Keratinocyte (primary cell): ENCODE measurements around the gene CTDSP2. TPM values are rescaled to one million over a fixed set of nuclear protein-coding genes. Genes with fewer than 3 reads are reported as not detected.

Experiments used
- DNase-seq: peaks from one replicate; pipeline ENCODE4 v3.0.0-alpha.2; 2011; ENCODE audit warnings: low read depth, missing footprints, low spot score
- FAIRE-seq: peaks from 2 replicates; lab custom pipeline; 2011; peaks lifted over from hg19 to GRCh38; lab: Jason Lieb, UNC
- H2AFZ ChIP-seq: 2 replicates; pipeline ENCODE4 v1.6.0; 2012; ENCODE audit warnings: low read length, control low read depth, inconsistent platforms; ENCODE audit not compliant: control insufficient read depth
- H3K27ac ChIP-seq: 2 replicates; pipeline ENCODE4 v1.5.1; 2011; ENCODE audit warnings: low read length; ENCODE audit not compliant: control insufficient read depth, insufficient read depth
- H3K27me3 ChIP-seq: 3 replicates; pipeline ENCODE4 v1.6.0; 2011; ENCODE audit warnings: low read length; ENCODE audit not compliant: control insufficient read depth, insufficient read depth; ENCODE audit errors: extremely low read depth
- H3K36me3 ChIP-seq, 2 experiments: 2 replicates in 1 of 2; 3 replicates in 1 of 2; pipeline ENCODE4 v1.5.1; 2011; ENCODE audit warnings: low read length in 2 of 2, mild to moderate bottlenecking in 1 of 2; ENCODE audit not compliant: control insufficient read depth in 2 of 2, insufficient read depth in 2 of 2; ENCODE audit errors: extremely low read depth in 1 of 2
- H3K4me1 ChIP-seq: 3 replicates; pipeline ENCODE4 v1.5.1; 2011; ENCODE audit warnings: low read length; ENCODE audit not compliant: control insufficient read depth, insufficient read depth; ENCODE audit errors: extremely low read depth
- H3K4me2 ChIP-seq: 3 replicates; pipeline ENCODE4 v1.6.0; 2011; ENCODE audit warnings: low read depth, low read length; ENCODE audit not compliant: control insufficient read depth, insufficient read depth; ENCODE audit errors: extremely low read depth
- H3K4me3 ChIP-seq, 3 experiments: fragments of 200-600 bp in 1 of 3; sonication (generic) in 1 of 3; 2 replicates in 2 of 3; 3 replicates in 1 of 3; pipeline ENCODE4 v1.5.1; 2011 to 2016; ENCODE audit warnings: low read length in 3 of 3, mild to moderate bottlenecking in 3 of 3, control low read depth in 2 of 3, inconsistent platforms in 1 of 3, low read depth in 1 of 3, mixed read lengths in 1 of 3, mixed run types in 1 of 3, moderate library complexity in 1 of 3; ENCODE audit not compliant: control insufficient read depth in 2 of 3, insufficient read depth in 2 of 3; ENCODE audit errors: extremely low read depth in 1 of 3
- H3K79me2 ChIP-seq: 2 replicates; pipeline ENCODE4 v1.6.0; 2012; ENCODE audit warnings: low read length; ENCODE audit not compliant: control insufficient read depth, insufficient read depth
- H3K9ac ChIP-seq: 3 replicates; pipeline ENCODE4 v1.6.0; 2011; ENCODE audit warnings: low read length; ENCODE audit not compliant: control insufficient read depth, insufficient read depth; ENCODE audit errors: extremely low read depth
- H3K9me1 ChIP-seq: 3 replicates; pipeline ENCODE4 v1.6.0; 2011; ENCODE audit warnings: low read length; ENCODE audit not compliant: control insufficient read depth, insufficient read depth; ENCODE audit errors: extremely low read depth
- H3K9me3 ChIP-seq: 2 replicates; pipeline ENCODE4 v1.5.1; 2012; ENCODE audit warnings: low read depth, low read length; ENCODE audit not compliant: control insufficient read depth
- H4K20me1 ChIP-seq: 3 replicates; pipeline ENCODE4 v1.6.0; 2011; ENCODE audit warnings: low read length; ENCODE audit not compliant: control insufficient read depth, insufficient read depth; ENCODE audit errors: extremely low read depth
- EZH2 ChIP-seq: IDR thresholded peaks from one replicate; pipeline ENCODE4 v1.6.1; 2012; ENCODE audit warnings: inconsistent platforms, mild to moderate bottlenecking, low read length, moderate library complexity
- dilution Hi-C: fragments of 300-500 bp; cut with MboI; formaldehyde crosslinking; loops from one replicate; pipeline ENCODE4 v1.7.0; 2020; ENCODE audit warnings: low sequenced_read_pairs; ENCODE audit not compliant: extremely low pct_ligation_motif_present
- polyA plus RNA-seq, 5 experiments: library from polyadenylated mRNA; depleted of rRNA in 3 of 5; stranded (reverse) in 3 of 5; stranded (forward) in 1 of 5; unstranded in 1 of 5; fragments of >200 nt; gene quantifications; 1 replicate in 1 of 5; 2 replicates in 3 of 5; 3 replicates in 1 of 5; pipeline versions ENCODE4 v1.2.1 to v1.2.3, GENCODE V29; 2011 to 2012; ENCODE audit warnings: missing spikeins in 2 of 5, low read depth in 1 of 5, low replicate concordance in 1 of 5
- TF ChIP-seq, protein P1 (sequence below), 3 experiments: IDR thresholded peaks in 1 of 3; conservative IDR thresholded peaks in 1 of 3; optimal IDR thresholded peaks in 1 of 3; 2 replicates in 2 of 3; 3 replicates in 1 of 3; pipeline versions ENCODE3 to v1.5.1; 2011; ENCODE audit warnings: low read length in 3 of 3, mild to moderate bottlenecking in 3 of 3, moderate library complexity in 2 of 3, control low read depth in 1 of 3, inconsistent platforms in 1 of 3; ENCODE audit not compliant: insufficient read depth in 2 of 3; ENCODE audit errors: extremely low read depth in 1 of 3

CTDSP2 gene
- polyA plus RNA-seq, 1 donor (not counting 4 experiments of a cell fraction or from before 2014, with no cell fraction given): 54.6 TPM

DNA sequence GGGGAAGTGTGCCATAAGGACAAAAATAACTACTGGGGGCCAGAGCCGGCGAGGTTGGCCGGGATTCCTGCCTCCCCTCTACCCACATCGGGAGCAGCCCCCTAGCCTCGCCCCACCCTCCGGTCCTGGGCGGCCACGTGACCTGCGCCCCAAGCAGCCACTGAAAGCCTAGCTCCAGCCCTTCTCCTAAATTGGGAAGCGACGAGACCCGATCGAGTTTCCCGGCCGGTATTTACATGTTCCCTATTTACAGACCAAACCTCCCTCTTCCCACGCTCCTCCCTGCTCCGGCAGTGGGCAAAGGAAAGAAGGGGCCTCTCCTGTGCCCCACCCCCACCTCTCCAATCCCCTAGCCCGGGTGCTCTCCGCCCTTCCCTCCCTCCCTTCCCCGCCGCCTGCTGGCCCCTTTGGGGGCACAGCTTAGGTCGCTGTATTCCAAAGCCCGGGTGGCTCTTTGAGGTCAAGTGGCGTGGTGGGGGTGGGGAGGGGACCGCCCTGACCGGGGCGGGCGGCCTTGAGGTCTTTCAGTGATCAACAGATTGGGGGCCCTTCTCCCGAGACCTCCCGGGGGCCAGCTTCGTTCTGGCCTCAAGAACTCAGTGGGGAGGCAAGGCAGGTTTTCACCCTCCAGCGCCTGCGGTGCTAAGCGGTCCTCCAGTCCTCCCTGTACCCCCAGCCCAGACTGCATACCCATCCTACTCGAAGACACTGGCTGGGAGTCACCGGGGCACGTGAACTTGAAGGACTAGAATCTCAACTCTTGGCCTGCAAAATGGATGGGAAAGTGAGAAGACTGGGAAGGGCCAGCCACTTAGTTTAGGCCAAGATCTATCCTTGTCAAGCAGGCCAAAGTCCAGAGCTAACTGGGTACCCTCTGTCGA lies 6.3 kb upstream of the CTDSP2 start:
- no peaks in the 10 kb centered on the region for H3K79me2 ChIP-seq
- H3K36me3 ChIP-seq: no peaks in the 10 kb centered on the region
- H3K9me1 ChIP-seq: no peaks in the 10 kb centered on the region
- peak overlapping the region in 1 of 3 experiments; percentile 30 for H3K4me3 ChIP-seq
- H2AFZ ChIP-seq: peak overlapping the region; percentile 25
- H4K20me1 ChIP-seq: no peaks in the 10 kb centered on the region
- peak overlapping the region; percentile 64 for H3K4me2 ChIP-seq
- DNase-seq (no peak), FAIRE-seq (no peak)
- TF ChIP-seq, protein P1, sequence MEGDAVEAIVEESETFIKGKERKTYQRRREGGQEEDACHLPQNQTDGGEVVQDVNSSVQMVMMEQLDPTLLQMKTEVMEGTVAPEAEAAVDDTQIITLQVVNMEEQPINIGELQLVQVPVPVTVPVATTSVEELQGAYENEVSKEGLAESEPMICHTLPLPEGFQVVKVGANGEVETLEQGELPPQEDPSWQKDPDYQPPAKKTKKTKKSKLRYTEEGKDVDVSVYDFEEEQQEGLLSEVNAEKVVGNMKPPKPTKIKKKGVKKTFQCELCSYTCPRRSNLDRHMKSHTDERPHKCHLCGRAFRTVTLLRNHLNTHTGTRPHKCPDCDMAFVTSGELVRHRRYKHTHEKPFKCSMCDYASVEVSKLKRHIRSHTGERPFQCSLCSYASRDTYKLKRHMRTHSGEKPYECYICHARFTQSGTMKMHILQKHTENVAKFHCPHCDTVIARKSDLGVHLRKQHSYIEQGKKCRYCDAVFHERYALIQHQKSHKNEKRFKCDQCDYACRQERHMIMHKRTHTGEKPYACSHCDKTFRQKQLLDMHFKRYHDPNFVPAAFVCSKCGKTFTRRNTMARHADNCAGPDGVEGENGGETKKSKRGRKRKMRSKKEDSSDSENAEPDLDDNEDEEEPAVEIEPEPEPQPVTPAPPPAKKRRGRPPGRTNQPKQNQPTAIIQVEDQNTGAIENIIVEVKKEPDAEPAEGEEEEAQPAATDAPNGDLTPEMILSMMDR (optimal IDR thresholded peaks at IDR 0.05 in 1 of 3, IDR thresholded peaks at IDR 0.05 in 1 of 3, conservative IDR thresholded peaks at IDR 0.05 in 1 of 3; ENCODE audit: extremely low read depth in 1 of 3, insufficient read depth in 2 of 3, low read length in 3 of 3): no peak
- no peak for TF ChIP-seq EZH2
- peaks cover 7% of the 10 kb centered on the region for H3K27me3 ChIP-seq
- no peaks in the 10 kb centered on the region for H3K9me3 ChIP-seq
- H3K27ac ChIP-seq: no peak overlapping the region
- H3K4me1 ChIP-seq: peaks cover 7% of the 10 kb centered on the region
- H3K9ac ChIP-seq: no peak overlapping the region
- dilution Hi-C loops: no loop called here

DNA sequence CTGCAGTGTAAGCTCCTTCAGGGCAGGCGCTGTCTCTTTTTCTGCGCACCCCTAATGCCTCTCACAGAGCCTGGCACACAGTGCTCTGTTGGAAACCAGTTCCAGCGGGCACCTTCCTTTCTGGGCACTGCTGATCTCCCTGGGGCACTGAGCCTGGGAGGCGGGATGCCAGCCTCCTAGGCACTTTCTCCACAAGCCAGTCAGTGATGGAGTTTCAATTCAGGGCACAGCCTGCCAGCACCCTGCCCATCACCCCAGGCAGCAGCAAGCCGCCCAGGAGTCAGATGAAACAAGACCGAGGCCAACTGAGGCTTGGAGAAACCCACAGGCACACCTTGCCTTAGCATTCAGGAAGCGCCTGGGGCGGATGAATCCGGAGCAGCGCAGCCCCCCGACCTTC lies 5.7 kb upstream of the CTDSP2 start:
- Histone ChIP-seq H3K4me3 (peak overlapping the region in 1 of 3 experiments; percentile 30), H3K9me1 (no peaks in the 10 kb centered on the region), H2AFZ (peak overlapping the region; percentile 25), H3K79me2 (no peaks in the 10 kb centered on the region), H3K27me3 (peaks cover 7% of the 10 kb centered on the region), H3K9me3 (no peaks in the 10 kb centered on the region), H3K4me2 (peak overlapping the region; percentile 64), H3K9ac (no peak overlapping the region), H3K27ac (no peak overlapping the region), H3K36me3 (no peaks in the 10 kb centered on the region), H3K4me1 (peaks cover 7% of the 10 kb centered on the region), H4K20me1 (no peaks in the 10 kb centered on the region)
- FAIRE-seq (no peak), DNase-seq (no peak)
- TF ChIP-seq, protein P1 (optimal IDR thresholded peaks at IDR 0.05 in 1 of 3, IDR thresholded peaks at IDR 0.05 in 1 of 3, conservative IDR thresholded peaks at IDR 0.05 in 1 of 3; ENCODE audit: extremely low read depth in 1 of 3, insufficient read depth in 2 of 3, low read length in 3 of 3): no peak
- TF ChIP-seq EZH2: no peak
- dilution Hi-C loops: no loop called here
